Activated CD8-positive, alpha-beta T cell treated with anti-CD3 and anti-CD28 coated beads for 36 hours (primary cell): ENCODE results near the gene PRKN. TPM values are rescaled to one million over a fixed set of nuclear protein-coding genes. Genes with fewer than 3 reads are reported as not detected.

Experiments used
- ATAC-seq: fragments of 200-7000 bp; cut with Tn5 transposase; one replicate; pipeline ENCODE4 v1.10.0; 2021; ENCODE audit warnings: mild to moderate bottlenecking, moderate library complexity
- CTCF ChIA-PET: fragments of 350-600 bp; sonication (Branson Sonifier 250); formaldehyde crosslinking; loops from one replicate; lab custom pipeline; 2021; ENCODE audit warnings: antibody characterized with exemption; lab: Charles Lee
- POLR2A ChIA-PET: fragments of 350-600 bp; sonication (Branson Sonifier 250); formaldehyde crosslinking; loops from one replicate; lab custom pipeline; 2021; ENCODE audit warnings: antibody characterized with exemption; lab: Charles Lee
- DNase-seq: peaks from one replicate; pipeline ENCODE4 v3.0.0-alpha.2; 2020
- H3K27ac Mint-ChIP-seq: one replicate; pipeline ENCODE4 v1.8.0; 2021; ENCODE audit warnings: mild to moderate bottlenecking, mixed read lengths
- H3K27me3 Mint-ChIP-seq: one replicate; pipeline ENCODE4 v1.8.0; 2021; ENCODE audit warnings: mixed read lengths
- H3K36me3 Mint-ChIP-seq: one replicate; pipeline ENCODE4 v1.8.0; 2021; ENCODE audit warnings: low read depth, mixed read lengths
- H3K4me1 Mint-ChIP-seq: one replicate; pipeline ENCODE4 v1.8.0; 2021; ENCODE audit warnings: low read depth, mixed read lengths
- H3K4me3 Mint-ChIP-seq: one replicate; pipeline ENCODE4 v1.8.0; 2021; ENCODE audit warnings: mild to moderate bottlenecking, moderate library complexity, mixed read lengths
- H3K9me3 Mint-ChIP-seq: one replicate; pipeline ENCODE4 v1.8.0; 2021; ENCODE audit warnings: mixed read lengths
- intact Hi-C: fragments of 100-400 bp; cut with micrococcal nuclease; formaldehyde crosslinking; loops from one replicate; pipeline ENCODE4 v1.10.0; 2022
- total RNA-seq, 2 experiments: library from RNA; stranded (reverse); gene quantifications; one replicate each; pipeline ENCODE4 v1.2.3, GENCODE V29; 2021
- TF ChIP-seq, protein P1 (sequence below): fragments of 200-600 bp; IDR thresholded peaks from one replicate; pipeline ENCODE4 v1.8.0; 2022; ENCODE audit warnings: antibody characterized with exemption, mild to moderate bottlenecking

PRKN gene
- total RNA-seq, 2 experiments from 2014 or later: 1.2 to 1.4 TPM

DNA sequence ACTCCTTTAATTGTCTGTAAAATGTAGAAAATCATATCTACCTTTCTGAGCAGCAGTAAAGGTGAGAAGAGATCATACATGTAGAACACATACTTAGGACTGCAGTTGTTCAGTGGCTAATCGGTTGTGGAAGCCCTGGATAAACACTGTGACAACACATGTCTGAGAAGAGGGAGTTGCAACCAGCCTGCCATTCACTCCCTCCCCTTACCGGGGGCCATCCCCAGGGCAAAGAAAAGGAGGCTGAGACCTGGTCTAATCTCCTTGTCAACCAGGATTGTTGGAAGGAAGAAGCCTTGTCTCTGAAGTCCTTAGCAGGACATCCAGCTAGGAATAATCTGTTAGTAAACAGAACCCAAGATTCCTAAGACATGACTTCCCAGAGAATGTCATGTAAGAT, 991.2 kb downstream of the PRKN start:
- H3K27ac Mint-ChIP-seq: no peak overlapping the region
- no peaks in the 10 kb centered on the region for H3K9me3 Mint-ChIP-seq
- no peaks in the 10 kb centered on the region for H3K4me1 Mint-ChIP-seq
- no peaks in the 10 kb centered on the region for H3K27me3 Mint-ChIP-seq
- DNase-seq: no peak
- ATAC-seq: no peak
- ChIA-PET POLR2A (no interaction called here), CTCF (no interaction called here)
- H3K36me3 Mint-ChIP-seq: no peaks in the 10 kb centered on the region
- TF ChIP-seq, protein P1, sequence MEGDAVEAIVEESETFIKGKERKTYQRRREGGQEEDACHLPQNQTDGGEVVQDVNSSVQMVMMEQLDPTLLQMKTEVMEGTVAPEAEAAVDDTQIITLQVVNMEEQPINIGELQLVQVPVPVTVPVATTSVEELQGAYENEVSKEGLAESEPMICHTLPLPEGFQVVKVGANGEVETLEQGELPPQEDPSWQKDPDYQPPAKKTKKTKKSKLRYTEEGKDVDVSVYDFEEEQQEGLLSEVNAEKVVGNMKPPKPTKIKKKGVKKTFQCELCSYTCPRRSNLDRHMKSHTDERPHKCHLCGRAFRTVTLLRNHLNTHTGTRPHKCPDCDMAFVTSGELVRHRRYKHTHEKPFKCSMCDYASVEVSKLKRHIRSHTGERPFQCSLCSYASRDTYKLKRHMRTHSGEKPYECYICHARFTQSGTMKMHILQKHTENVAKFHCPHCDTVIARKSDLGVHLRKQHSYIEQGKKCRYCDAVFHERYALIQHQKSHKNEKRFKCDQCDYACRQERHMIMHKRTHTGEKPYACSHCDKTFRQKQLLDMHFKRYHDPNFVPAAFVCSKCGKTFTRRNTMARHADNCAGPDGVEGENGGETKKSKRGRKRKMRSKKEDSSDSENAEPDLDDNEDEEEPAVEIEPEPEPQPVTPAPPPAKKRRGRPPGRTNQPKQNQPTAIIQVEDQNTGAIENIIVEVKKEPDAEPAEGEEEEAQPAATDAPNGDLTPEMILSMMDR: no peak
- intact Hi-C loops: no loop called here
- no peak overlapping the region for H3K4me3 Mint-ChIP-seq

DNA sequence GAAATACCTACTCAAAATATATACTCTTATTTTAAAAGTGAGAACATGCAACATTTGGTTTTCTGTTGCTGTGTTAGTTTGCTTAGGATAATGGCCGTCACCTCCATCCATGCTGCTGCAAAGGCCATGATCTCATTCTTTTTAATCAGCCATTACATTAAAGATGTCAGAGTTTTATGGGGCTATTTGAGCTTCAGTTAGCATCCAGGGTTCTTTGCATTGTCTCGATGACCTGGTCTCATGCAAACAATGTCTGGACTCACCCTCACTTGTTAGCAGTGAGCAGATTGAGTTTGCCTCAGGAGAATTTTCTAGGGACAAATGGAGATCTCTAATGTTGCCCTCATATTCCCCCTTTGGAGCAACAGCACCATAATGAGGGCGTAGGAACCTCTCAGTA, 995.0 kb downstream of the PRKN start:
- POLR2A ChIA-PET: no interaction called here
- CTCF ChIA-PET: no interaction called here
- no peak for ATAC-seq
- Mint-ChIP-seq H3K27me3 (no peaks in the 10 kb centered on the region), H3K9me3 (peaks cover 13% of the 10 kb centered on the region), H3K36me3 (no peaks in the 10 kb centered on the region), H3K4me1 (no peaks in the 10 kb centered on the region), H3K27ac (no peak overlapping the region), H3K4me3 (no peak overlapping the region)
- intact Hi-C loops: no loop called here
- DNase-seq: no peak
- TF ChIP-seq, protein P1: no peak

DNA sequence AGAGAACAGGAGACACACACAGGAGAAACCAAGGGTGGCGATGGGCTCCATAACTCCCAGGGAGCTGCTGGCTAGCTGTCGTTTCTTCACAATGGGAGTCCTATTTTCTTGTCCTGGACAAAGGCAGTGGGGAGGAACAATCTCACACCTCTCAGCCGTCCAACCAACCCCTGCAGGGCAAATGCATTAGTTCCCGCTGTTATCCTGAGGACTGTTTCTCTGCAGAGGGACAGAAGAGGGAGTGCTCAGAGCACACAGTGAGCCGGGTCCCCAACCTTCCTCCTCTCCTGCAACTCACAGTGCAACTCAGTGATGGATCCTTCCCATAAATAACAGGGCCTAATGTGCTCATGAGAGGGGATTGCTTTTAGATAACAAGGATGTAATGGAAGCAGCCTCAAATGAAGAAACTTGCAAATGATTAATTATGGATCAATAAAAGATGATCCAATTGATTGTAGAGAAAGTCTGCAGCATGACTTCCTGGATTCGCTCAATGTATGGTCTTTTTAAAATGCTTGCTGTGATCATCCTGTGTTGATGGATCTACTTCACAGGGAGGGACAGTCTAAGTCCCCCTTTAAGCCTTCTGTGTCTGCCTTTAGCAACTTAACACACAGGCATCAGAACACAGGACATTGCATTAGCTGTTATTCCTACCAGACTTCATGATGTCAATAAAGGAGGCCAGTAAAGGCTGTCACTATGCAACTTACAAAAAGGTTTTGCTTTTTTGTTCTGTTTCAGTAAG, 1000.3 kb downstream of the PRKN start:
- ChIA-PET POLR2A (no interaction called here), CTCF (no interaction called here)
- intact Hi-C loops: no loop called here
- TF ChIP-seq, protein P1: no peak
- H3K27me3 Mint-ChIP-seq: no peaks in the 10 kb centered on the region
- H3K36me3 Mint-ChIP-seq: no peaks in the 10 kb centered on the region
- H3K27ac Mint-ChIP-seq: no peak overlapping the region
- H3K9me3 Mint-ChIP-seq: peaks cover 13% of the 10 kb centered on the region
- no peak overlapping the region for H3K4me3 Mint-ChIP-seq
- no peak for DNase-seq
- no peaks in the 10 kb centered on the region for H3K4me1 Mint-ChIP-seq
- ATAC-seq: no peak

DNA sequence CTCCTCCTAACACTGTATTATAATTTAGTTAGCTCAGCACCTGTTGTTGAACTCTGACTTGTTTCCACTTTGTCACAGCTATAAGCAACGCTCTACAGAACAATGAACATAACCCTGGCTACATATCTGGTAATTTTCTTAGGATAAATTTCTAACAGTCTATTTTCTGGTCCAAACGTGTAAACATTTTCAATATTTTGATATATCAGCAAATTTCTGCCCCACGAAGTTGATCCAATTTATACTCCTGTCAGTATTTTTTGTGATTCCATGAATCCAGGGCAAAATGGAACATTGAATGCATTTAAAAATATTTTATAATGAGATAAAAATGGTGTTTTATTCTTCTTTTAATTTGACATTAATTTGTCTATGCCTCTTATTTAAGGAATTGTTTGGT, 1005.2 kb downstream of the PRKN start:
- Mint-ChIP-seq H3K36me3 (no peaks in the 10 kb centered on the region), H3K4me3 (no peak overlapping the region), H3K27ac (no peak overlapping the region), H3K4me1 (no peaks in the 10 kb centered on the region), H3K27me3 (no peaks in the 10 kb centered on the region), H3K9me3 (no peaks in the 10 kb centered on the region)
- intact Hi-C loops: no loop called here
- ChIA-PET CTCF (no interaction called here), POLR2A (no interaction called here)
- DNase-seq (no peak), ATAC-seq (no peak)
- TF ChIP-seq, protein P1: no peak

DNA sequence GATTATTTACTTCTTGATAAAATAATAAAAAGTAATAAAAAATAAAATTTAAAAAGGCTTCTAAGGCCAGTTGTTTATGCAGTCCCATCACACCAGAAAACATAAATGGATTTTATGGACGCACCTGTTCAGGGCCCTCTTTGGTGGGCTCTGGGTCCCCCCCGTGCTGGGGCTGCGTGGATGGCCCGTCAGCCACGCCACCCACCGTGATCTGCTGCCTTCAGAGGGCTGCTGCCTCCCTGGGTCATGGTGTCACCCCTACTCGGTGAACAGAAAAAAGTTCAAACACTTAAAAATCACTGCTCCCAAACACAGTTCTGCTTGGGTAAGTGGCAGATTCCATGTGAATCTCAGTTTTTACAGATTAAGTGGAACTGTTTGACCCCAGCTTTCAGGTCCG, 1006.1 kb downstream of the PRKN start:
- ChIA-PET CTCF (no interaction called here), POLR2A (no interaction called here)
- H3K36me3 Mint-ChIP-seq: no peaks in the 10 kb centered on the region
- no peaks in the 10 kb centered on the region for H3K9me3 Mint-ChIP-seq
- H3K27ac Mint-ChIP-seq: no peak overlapping the region
- H3K4me3 Mint-ChIP-seq: no peak overlapping the region
- ATAC-seq (no peak), DNase-seq (no peak)
- TF ChIP-seq, protein P1: no peak
- no peaks in the 10 kb centered on the region for H3K4me1 Mint-ChIP-seq
- intact Hi-C loops: no loop called here
- H3K27me3 Mint-ChIP-seq: no peaks in the 10 kb centered on the region
